GM18909 (cell line): Measurements from ENCODE around the gene RASD1.
"Not testable (repeated sequence)": the region's sequence is repeated elsewhere in the genome, so short reads cannot be mapped to it uniquely, and the experiment has no call there.

Experiments
- ATAC-seq: cut with Tn5 transposase; IDR thresholded peaks from one replicate; pipeline ENCODE4 v1.9.1; 2021; ENCODE audit warnings: mild to moderate bottlenecking; ENCODE audit not compliant: unreplicated experiment, poor library complexity

RASD1 gene

DNA sequence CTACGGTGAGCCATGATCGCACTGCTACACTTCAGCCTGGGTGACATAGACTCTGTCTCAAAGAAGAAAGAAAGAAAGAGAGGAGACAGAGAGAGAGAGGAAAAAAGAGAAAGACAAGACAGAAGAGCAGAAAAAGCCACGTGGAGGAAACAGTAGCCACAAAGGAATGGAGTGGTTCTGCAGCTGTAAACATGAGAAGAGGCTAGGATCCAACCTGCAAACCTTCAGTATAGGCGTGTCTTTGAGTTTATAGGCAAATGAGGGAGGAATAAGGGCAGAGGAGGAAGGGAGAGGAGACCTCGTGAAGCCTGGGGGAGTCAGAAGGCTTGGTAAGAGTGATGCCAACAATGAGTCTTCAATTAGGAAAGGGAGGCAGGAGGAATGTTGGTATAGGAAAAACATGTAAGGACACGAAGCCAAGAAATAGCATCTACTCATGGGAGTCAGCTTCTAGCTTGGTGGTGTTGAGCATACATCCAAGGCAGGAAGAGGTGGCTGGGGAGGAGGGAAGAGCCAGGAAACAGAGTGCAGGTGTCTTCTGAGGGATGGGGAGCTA lies 15.5 kb downstream of the RASD1 start:
- ATAC-seq: no peak

DNA sequence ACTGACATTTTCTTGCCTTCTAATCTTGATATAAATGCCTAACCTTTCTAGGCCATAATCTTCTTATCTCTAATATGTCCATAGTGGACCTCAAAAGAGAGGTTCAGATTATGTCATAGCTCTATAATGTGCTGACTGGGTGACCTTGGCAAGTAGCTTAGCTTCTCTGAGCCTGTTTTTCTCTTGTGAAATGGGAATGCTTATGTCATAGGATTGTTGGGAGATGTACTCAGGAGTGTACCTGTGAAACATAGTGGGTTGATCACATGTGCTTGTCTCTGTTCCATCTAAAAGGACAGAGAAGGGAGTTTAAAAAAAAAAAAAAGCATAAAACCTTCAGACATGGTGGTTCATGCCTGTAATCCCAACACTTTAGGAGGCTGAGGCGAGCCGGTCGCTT lies 17.0 kb downstream of the RASD1 start:
- no peak for ATAC-seq

DNA sequence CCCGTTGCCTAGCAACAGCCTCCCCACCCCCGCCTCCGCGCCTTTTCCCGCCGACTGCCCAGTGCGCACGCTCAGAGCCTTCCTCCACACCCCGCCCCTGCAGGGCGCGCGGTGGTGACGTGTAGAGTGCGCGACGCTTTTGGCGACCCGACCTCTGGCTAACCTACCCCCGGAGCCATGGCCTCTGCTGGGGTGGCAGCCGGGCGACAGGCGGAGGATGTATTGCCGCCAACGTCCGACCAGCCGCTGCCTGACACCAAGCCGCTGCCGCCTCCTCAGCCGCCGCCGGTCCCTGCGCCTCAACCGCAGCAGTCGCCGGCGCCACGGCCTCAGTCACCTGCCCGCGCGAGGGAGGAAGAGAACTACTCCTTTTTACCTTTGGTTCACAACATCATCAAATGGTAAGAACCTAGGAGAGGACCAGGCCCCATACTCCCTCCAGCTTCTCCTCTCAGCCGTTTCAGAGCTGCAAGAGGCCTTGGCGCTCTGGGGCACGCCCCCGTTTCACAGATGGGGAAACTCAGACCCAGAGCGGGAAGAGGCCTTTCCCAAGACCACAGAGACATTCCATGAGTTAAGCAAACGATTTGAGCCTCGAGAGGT lies 19.2 kb downstream of the RASD1 start, which contains the start of gene MED9:
Gene MED9, plus strand, starts transcription at position 136 of the 603 bp plus-strand sequence. Its CDS starts 42 bp downstream, at position 178.
- ATAC-seq: peak; percentile 82

DNA sequence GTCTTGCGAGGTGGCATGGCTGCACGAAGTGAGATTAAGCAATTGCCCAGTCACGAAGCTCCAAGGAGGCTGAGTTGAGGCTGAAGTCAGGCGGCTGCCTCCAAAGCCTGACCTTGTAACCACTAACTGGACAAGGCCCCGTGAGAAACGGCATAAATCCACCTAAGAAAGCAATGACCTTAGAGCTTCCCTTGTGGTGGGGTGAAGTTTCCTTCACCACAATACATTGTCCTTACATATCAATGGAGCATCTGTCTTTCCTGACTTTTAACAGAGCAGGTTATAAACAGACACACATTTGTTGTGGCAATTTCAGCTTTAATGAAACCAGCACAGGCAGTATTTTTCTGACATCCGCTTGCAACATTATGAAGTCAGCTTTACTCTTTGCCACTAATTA lies 21.9 kb downstream of the RASD1 start:
- no peak for ATAC-seq

DNA sequence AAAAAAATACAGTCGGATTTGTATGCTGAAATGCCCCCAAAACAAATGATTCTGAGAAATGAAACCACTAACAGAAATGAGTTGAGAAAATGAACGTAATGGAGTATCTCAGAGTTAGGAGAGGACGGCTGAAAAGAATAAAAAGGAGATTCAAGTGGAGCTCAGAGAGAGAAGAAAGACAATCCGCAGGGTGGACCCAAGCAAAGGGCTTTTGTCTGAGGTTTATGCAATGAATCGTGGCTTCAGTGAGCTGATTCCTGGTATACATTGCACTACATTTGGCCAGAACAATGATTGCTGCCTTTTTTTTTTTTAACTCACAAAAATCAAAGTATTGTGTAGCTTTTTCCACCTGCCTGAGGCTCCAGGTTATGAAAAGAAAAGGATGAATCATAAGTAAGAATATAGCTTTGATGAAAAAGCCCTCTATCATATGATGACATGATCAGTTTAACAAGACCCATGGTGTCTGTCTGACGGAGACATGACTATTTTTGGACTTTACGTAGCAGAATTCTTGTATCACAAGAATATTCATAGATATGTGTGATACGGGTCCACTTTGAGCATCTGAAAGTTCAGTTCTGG lies 23.8 kb downstream of the RASD1 start:
- ATAC-seq: no peak

DNA sequence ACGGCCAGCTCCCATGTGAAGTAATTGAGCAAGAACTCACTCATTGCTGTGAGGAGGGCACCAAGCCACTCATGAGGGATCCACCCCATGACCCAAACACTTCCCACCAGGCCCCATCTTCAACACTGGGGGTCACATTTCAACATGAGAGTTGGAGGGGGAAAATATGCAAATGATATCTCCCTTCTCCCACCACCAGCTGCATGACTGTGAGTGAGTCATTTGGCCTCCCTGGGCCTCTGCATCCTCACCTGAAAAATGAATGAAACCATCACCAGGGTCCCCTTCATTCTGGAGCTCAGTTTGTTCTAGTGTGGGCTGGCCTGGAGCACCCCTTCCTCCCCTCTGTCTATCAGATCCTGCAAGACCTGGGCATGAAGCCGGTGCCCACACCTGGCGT lies 26.2 kb downstream of the RASD1 start:
- ATAC-seq: no peak

DNA sequence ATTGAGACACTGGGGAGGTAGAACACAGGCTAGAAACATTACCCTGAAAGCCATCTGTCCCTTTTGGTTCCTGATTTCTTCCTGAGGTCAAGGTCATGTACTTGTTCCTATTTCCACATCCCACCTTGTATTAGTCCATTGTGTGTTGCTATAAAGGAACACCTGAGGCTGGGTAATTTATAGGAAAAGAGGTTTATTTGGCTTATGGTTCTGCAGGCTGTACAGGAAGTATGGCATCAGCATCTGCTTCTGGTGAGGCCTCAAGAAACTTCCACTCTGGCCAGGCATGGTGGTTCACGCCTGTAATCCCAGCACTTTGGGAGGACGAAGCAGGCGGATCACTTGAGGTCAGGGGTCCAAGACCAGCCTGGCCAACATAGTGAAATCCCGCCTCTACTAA lies 26.8 kb downstream of the RASD1 start:
- ATAC-seq: no peak

DNA sequence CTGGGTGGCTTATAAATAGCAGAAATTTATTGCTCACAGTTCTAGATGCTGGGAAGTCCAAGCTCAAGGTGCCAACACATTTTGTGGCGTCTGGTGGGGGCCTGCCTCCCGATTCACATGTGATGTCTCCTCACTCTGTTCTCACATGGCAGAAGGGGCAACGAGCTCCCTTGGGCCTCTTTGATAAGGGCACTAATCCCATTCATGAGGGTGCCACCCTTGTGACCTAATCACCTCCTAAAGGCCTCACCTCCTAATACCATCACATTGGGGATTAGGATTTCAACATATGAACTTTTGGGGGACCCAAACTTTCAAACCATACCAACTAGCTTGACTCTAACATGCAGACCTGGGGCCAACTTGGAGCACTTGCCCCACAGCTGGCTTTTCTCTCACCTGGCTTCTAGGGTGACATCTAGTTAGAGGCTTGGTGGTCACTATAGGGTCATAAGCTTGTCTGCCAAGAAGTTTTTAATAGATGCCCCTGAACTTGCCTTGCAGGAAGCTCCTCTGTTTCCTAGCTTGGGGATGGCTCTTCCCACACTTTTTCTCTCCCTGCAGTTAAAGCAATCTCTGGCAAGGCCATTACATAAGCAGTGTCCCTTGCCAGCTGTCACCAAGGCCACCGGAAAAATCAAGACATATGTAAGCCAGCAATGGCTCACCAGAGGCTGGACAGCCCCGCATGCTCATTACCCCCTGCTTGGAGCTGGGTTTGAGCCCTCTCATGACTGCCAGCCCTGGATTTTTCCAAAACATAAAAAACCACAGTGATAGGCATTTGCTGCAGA lies 27.8 kb downstream of the RASD1 start:
- no peak for ATAC-seq

DNA sequence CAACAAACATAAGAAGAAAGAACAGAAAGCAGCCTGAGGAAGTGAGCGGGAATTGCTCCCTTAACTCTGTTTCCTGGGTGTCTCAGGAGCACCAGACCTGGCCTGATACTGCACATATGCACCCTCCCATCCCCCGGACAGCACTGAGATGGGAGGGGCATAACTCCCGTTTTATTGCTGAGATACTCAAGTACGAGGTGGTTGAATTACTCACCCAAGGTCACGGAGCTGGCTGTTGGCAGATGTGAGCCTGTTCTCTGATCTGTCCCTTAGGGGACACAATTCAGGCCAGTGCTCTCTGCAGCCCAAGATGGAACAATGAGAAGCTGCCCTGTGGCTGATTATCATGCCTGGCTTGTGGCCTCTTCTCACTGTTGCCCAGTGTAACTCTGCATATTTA lies 28.5 kb downstream of the RASD1 start:
- no peak for ATAC-seq

DNA sequence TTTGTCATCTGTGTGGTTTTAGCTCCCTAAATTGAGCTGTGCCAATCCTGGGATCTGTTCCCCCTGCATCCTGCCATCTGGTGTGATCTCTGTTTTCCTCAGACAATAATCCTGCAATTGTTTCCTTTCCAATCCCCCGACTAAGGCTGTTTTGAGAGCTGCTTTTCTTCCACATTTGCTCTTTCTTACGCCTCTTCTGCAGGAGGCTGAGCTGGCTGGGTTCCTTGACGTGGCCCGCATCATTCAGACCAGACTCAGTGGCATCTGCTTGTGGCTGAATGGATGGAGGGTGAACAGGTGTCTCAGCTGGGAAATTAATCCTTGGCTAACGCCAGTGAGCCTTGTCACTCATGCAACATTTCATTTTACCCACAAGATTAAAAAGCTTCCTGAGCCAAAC lies 29.2 kb downstream of the RASD1 start:
- no peak for ATAC-seq

DNA sequence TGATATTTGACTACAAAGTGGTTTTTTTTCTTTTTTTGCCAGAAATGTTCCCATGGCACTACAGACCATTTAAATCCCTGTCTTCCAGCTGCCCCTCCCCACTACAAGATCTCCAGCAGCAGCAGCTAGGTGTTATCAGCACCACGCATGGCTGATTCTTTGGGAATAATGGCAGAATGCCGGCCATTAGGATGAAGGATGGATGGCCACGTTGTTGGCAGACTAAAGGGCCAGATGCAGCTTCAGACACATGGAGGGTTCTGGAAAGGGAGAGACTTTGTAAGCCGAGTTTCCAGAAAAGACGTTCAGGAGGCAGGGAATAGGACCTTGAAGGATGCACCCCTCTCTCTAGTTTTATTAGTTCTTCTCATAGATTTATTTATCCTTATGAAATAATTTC lies 29.7 kb downstream of the RASD1 start:
- ATAC-seq: no peak

DNA sequence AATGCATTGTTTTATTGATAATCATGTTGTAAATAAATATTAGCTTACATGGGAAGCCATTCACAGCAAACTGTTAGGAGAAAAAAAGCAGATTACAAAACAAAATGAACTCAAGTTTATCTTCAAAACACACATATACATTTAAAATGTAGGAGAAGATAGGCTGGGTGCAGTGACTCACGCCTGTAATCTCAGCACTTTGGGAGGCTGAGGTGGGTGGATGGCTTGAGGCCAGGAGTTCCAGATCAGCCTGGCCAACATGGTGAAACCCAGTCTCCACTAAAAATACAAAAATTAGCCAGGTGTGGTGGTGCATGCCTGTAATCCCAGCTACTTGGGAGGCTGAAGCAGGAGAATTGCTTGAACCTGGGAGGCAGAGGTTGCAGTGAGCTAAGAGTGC lies 30.3 kb downstream of the RASD1 start:
- ATAC-seq: not testable (repeated sequence)

DNA sequence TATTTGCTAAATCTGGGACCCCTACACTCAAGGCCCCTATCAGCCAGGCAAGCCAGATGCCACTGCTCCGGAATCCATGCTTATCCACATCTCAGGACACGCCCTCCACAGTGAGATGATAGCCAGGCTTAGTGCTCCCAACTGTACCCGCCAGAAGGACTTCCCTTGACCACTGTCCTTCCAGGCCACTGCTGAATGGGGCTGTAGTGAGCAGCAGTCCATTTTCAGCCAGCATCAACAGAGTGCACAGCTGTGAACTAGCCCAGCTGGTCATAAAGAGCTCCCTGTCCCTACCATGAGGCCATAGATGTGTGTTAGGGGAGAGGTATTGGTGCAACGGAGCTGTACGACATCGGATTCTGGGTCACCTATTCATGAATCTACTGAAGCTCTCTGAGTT lies 32.4 kb downstream of the RASD1 start:
- no peak for ATAC-seq

DNA sequence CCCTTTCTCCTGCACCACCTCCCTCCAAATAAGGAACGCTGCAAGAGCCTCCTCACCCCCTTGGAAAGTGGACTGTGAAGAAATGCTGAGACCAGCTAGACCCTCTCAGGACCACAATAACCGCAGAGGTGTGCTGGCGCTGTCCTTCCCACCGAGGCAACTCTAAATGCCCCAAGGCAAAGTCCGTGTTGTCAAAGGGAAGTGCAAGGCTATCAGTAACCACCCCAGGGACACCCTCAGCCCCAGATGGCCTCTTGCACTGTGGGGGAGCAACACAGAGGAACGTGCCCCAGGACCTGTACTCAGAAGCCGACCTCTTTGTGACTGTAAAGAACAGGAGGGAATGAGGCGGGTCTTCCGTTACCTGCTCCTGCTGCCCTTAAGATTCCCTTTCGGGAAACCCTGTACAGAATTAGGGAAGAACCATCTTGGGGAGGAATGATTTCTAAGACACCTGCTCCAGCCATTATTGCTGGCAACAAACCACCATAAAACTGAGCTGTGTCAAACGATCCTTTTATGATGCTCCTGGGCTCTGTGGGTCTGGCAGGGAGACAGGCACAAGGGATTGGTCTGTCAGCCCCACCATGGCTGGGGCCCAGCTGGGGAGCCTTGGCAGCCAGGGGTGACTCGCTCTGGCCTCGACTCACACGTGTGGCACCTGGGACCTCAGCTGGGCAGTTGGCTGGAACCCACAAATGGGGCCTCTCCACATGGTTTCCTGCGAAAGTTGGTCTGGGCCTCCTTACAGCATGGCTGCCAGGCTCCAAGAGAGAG lies 34.0 kb downstream of the RASD1 start:
- no peak for ATAC-seq

DNA sequence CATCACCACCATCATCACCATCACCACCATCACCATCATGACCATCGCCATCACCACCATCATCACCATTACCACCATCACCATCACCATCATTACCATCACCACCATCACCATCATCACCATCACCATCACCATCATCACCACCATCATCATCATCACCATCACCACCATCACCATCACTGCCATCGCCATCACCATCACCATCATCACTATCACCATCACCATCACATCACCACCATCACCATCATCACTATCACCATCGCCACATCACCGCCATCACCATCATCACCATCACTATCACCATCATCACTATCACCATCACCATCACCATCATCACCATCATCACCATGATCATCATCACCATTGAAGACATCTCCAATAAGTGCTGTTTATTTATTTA lies 36.2 kb downstream of the RASD1 start:
- no peak for ATAC-seq

DNA sequence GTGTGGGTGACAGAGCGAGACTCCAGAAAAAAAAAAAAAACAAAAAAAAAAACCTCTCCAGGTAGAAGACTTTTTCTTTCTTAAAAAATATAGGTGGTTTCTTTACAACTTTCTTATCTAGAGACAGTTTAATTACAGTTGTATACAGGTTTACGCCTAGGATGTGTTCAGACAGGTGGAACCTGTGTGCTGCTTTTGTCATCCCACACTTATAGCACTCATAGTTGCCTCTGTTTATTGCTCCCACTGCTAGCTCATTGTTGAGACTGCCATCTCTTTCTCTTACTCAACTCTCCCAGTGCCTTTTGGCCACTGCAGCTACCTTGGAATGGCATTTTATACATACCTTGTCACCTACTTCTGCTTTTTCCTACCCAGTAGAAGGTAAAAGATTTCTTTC lies 38.5 kb downstream of the RASD1 start:
- ATAC-seq: no peak

DNA sequence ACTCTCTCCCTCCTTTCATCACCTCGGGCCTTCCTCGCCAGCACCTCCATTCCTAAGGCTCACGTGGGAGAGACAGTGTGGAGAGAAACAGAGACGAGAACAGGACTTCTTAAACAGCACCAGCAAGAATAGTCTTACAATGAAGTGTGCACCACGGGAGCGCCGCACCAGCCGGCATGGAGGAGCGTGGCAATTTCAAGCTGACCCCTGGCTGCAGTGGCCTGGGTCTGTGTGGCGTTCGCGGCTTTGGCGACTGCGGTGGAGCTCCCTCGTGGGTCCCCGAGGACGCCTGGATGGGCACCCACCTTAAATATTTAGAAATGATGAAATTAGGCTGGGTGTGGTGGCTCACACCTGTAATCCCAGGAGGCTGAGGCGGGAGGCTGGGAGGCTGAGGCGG lies 39.9 kb downstream of the RASD1 start:
- ATAC-seq: no peak

DNA sequence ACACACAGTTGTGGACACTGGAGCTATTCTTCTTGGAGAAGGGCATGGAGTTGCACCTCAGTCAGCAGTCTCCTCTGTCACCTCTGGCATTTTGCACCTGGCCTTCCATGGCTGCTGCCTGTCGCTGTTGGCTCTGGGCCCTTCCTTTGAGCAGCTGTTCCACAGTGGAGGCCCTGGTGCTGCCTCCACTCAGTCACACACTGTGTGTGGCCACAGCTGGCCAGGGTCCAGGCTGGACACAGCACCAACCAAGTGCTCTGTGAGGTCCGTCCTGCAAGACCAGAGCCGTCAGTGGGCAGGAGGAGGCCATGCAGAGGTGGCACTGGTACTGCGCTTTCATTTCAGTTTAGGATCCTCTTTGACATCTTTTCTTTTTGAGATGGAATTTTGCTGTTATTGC lies 41.0 kb downstream of the RASD1 start:
- no peak for ATAC-seq

DNA sequence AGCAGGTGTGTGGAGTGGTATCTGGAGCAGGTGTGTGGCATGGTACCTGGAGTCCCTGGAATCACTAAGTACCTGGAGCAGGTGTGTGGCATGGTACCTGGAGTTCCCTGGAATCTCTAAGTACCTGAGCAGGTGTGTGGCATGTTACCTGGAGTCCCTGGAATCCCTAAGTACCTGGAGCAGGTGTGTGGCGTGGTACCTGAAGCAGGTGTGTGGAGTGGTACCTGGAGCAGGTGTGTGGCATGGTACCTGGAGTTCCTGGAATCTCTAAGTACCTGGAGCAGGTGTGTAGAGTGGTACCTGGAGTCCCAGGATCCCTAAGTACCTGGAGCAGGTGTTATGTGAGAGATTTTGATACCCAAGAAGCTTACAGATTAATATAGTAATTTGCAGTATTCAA lies 41.5 kb downstream of the RASD1 start:
- not testable (repeated sequence) for ATAC-seq

DNA sequence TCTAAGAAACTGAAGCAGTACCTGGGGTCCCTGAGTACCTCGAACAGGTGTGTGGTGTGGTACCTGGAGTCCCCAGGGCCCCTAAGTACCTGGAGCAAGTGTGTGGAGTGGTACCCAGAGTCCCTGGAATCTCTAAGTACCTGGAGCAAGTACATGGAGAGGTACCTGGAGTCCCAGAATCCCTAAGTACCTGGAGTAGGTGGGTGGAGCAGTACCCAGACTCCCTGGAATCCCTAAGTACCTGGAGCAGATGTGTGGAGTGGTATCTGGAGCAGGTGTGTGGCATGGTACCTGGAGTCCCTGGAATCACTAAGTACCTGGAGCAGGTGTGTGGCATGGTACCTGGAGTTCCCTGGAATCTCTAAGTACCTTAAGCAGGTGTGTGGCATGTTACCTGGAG lies 41.9 kb downstream of the RASD1 start:
- ATAC-seq: no peak

DNA sequence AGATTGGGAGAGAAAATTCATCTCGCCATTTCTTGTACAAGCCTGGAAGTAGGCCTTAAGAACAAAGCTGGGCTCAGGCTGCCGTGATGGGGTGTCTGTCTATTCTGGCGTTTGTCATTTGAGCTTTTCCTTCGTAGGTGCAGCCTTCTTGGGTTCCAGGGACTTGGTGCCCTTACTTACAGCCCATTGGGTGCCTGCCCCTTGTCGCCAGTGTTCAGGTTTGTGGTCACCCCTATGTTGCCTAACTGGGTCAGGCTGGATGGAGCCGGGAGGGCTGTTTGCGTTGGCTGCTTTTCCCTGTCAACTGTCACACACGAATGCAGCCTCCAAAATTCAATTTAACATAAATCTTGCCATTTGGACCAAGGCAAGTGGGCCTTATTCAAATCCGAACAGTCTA lies 43.1 kb downstream of the RASD1 start:
- ATAC-seq: no peak
